CD4-positive, alpha-beta T cell treated with Interleukin-4 for 4 hours (primary cell): Measurements from ENCODE around the gene KRTAP5-3.
"Not testable (repeated sequence)": the region's sequence is repeated elsewhere in the genome, so short reads cannot be mapped to it uniquely, and the experiment has no call there.

Experiments used
- DNase-seq: peaks from one replicate; pipeline ENCODE4 v3.0.0-alpha.2; 2020

Gene KRTAP5-3

GRCh38 chr11:1607901-1608300 lies 362 bp downstream of the KRTAP5-3 start:
- not testable (repeated sequence) for DNase-seq

- not testable (repeated sequence) for DNase-seq
Observed at GRCh38 chr11:1607156-1607845, 962 bp downstream of the KRTAP5-3 start.

GRCh38 chr11:1605923-1606322 lies 2.3 kb downstream of the KRTAP5-3 start:
- DNase-seq, result peak; percentile 30

- DNase-seq, result no peak
Observed at GRCh38 chr11:1604711-1605110, 3.6 kb downstream of the KRTAP5-3 start.

- DNase-seq, result no peak
Observed at GRCh38 chr11:1604181-1604580, 4.1 kb downstream of the KRTAP5-3 start.

GRCh38 chr11:1603629-1604028 lies 4.6 kb downstream of the KRTAP5-3 start:
- no peak for DNase-seq

- DNase-seq, result not testable (repeated sequence)
Observed at GRCh38 chr11:1601663-1602062, 6.6 kb downstream of the KRTAP5-3 start.

GRCh38 chr11:1600626-1601025 lies 7.6 kb downstream of the KRTAP5-3 start:
- no peak for DNase-seq

GRCh38 chr11:1598816-1599215 lies 9.4 kb downstream of the KRTAP5-3 start:
- DNase-seq, result peak; percentile 17

- not testable (repeated sequence) for DNase-seq
Observed at GRCh38 chr11:1598406-1598805, 9.9 kb downstream of the KRTAP5-3 start.

- no peak for DNase-seq
Observed at GRCh38 chr11:1597994-1598380, 10.3 kb downstream of the KRTAP5-3 start, which contains the start of gene KRTAP5-2. KRTAP5-2 (minus strand) TSS chr11:1598294; CDS start chr11:1598250, 44 bp downstream.

GRCh38 chr11:1597331-1597993 lies 10.8 kb downstream of the KRTAP5-3 start:
- no peak for DNase-seq

GRCh38 chr11:1596576-1597121 lies 11.6 kb downstream of the KRTAP5-3 start:
- not testable (repeated sequence) for DNase-seq

GRCh38 chr11:1595994-1596575 lies 12.2 kb downstream of the KRTAP5-3 start:
- not testable (repeated sequence) for DNase-seq

- no peak for DNase-seq
Observed at GRCh38 chr11:1592628-1593027, 15.6 kb downstream of the KRTAP5-3 start.

- no peak for DNase-seq
Observed at GRCh38 chr11:1589996-1590395, 18.3 kb downstream of the KRTAP5-3 start.

- DNase-seq, result peak; percentile 68
Observed at GRCh38 chr11:1589191-1589963, 18.9 kb downstream of the KRTAP5-3 start.

- DNase-seq, result no peak
Observed at GRCh38 chr11:1586699-1587098, 21.6 kb downstream of the KRTAP5-3 start.

- not testable (repeated sequence) for DNase-seq
Observed at GRCh38 chr11:1584661-1585370, 23.4 kb downstream of the KRTAP5-3 start, which contains the start of gene KRTAP5-1. KRTAP5-1 (minus strand) TSS chr11:1585283; CDS start chr11:1585249, 34 bp downstream.

- DNase-seq, result not testable (repeated sequence)
Observed at GRCh38 chr11:1582909-1583308, 25.4 kb downstream of the KRTAP5-3 start.

- DNase-seq, result no peak
Observed at GRCh38 chr11:1581976-1582375, 26.3 kb downstream of the KRTAP5-3 start.

- no peak for DNase-seq
Observed at GRCh38 chr11:1576825-1577224, 31.4 kb downstream of the KRTAP5-3 start.
